DND-41 (cell line): ENCODE results near the gene KCNJ6.

Experiments used
- ATAC-seq: fragments of 200-7000 bp; cut with Tn5 transposase; 3 replicates; pipeline ENCODE4 v1.9.1; 2021; ENCODE audit warnings: low read depth; ENCODE audit not compliant: insufficient read depth
- DNase-seq: peaks from one replicate; pipeline ENCODE4 v3.0.0-alpha.2; 2020
- H2AFZ ChIP-seq: 2 replicates; pipeline ENCODE4 v1.6.0; 2012; ENCODE audit warnings: low read depth, low read length
- H3K27ac ChIP-seq: 2 replicates; pipeline ENCODE4 v1.5.1; 2012; ENCODE audit warnings: low read length, inconsistent platforms
- H3K27me3 ChIP-seq: fragments of 200-600 bp; sonication (generic); 2 replicates; pipeline ENCODE4 v1.6.0; 2012; ENCODE audit warnings: low read length, mild to moderate bottlenecking, inconsistent platforms; ENCODE audit not compliant: insufficient read depth, poor library complexity
- H3K36me3 ChIP-seq: 2 replicates; pipeline ENCODE4 v1.5.1; 2012; ENCODE audit warnings: low read length, inconsistent platforms; ENCODE audit not compliant: insufficient read depth
- H3K4me1 ChIP-seq: 2 replicates; pipeline ENCODE4 v1.5.1; 2012; ENCODE audit warnings: mild to moderate bottlenecking, low read length; ENCODE audit not compliant: insufficient read depth
- H3K4me2 ChIP-seq: 2 replicates; pipeline ENCODE4 v1.6.0; 2012; ENCODE audit warnings: mild to moderate bottlenecking, moderate library complexity, low read length, inconsistent platforms; ENCODE audit not compliant: insufficient read depth
- H3K4me3 ChIP-seq, 2 experiments: fragments of 200-600 bp in 1 of 2; shearing (Covaris generic) in 1 of 2; 2 replicates each; pipeline ENCODE4 v1.5.1; 2012 to 2016; ENCODE audit warnings: inconsistent platforms in 2 of 2, low read length in 2 of 2, mild to moderate bottlenecking in 2 of 2, low read depth in 1 of 2, moderate library complexity in 1 of 2
- H3K79me2 ChIP-seq: 2 replicates; pipeline ENCODE4 v1.6.0; 2012; ENCODE audit warnings: low read length, inconsistent platforms; ENCODE audit not compliant: insufficient read depth
- H3K9ac ChIP-seq: 2 replicates; pipeline ENCODE4 v1.6.0; 2012; ENCODE audit warnings: low read depth, mild to moderate bottlenecking, inconsistent platforms, low read length, moderate library complexity
- H3K9me3 ChIP-seq: 2 replicates; pipeline ENCODE4 v1.5.1; 2012; ENCODE audit warnings: low read length, moderate library complexity, mild to moderate bottlenecking, inconsistent platforms; ENCODE audit not compliant: insufficient read depth, severe bottlenecking
- H4K20me1 ChIP-seq: 2 replicates; pipeline ENCODE4 v1.6.0; 2012; ENCODE audit warnings: low read length; ENCODE audit not compliant: insufficient read depth
- EZH2 ChIP-seq: IDR thresholded peaks from 3 replicates; pipeline ENCODE4 v1.6.1; 2012; ENCODE audit warnings: borderline replicate concordance, low read depth, mild to moderate bottlenecking, moderate library complexity, low read length, inconsistent platforms; ENCODE audit not compliant: severe bottlenecking
- TF ChIP-seq, protein P1 (sequence below): IDR thresholded peaks from 2 replicates; pipeline ENCODE4 v1.5.1; 2012; ENCODE audit warnings: borderline replicate concordance, low read length, moderate library complexity, mild to moderate bottlenecking; ENCODE audit not compliant: poor library complexity, severe bottlenecking; ENCODE audit errors: extremely low read depth

Gene KCNJ6

DNA sequence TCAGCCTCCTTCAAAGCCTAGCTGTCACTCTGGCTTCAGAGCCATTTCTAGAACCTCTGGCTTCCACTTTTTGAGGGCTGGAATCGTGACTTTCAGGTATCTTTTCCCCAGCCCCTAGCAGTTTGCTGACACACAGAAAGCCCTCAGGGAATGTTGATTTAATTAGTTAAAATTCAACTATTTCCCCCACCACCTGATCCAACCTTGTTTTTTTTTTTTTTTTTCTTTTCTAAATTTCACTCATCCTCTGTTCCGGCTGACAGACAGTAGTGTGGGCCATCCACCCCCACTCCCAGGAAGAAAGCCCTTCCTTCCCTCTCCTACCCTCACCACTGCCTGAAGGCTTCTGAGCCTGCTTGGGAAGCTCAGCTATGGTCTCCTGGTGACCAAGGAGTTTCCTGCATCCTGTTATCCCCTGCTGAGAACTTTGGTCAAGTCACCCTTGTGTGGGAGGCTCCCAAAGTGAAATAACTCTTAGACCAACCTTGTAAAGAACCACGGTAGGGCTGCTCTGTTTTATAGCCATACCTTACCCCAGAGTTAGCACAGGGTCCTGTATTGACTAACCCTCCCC lies 29.4 kb downstream of the KCNJ6 start:
- no peaks in the 10 kb centered on the region for H3K79me2 ChIP-seq
- no peaks in the 10 kb centered on the region for H3K4me1 ChIP-seq
- H3K4me3 ChIP-seq: no peak overlapping the region
- no peak for DNase-seq
- H3K9me3 ChIP-seq: no peaks in the 10 kb centered on the region
- H4K20me1 ChIP-seq: no peaks in the 10 kb centered on the region; the same call in 1 of the 2 replicates
- peaks cover 5% of the 10 kb centered on the region for H3K27me3 ChIP-seq
- no peak for ATAC-seq
- no peak for TF ChIP-seq EZH2
- TF ChIP-seq, protein P1, sequence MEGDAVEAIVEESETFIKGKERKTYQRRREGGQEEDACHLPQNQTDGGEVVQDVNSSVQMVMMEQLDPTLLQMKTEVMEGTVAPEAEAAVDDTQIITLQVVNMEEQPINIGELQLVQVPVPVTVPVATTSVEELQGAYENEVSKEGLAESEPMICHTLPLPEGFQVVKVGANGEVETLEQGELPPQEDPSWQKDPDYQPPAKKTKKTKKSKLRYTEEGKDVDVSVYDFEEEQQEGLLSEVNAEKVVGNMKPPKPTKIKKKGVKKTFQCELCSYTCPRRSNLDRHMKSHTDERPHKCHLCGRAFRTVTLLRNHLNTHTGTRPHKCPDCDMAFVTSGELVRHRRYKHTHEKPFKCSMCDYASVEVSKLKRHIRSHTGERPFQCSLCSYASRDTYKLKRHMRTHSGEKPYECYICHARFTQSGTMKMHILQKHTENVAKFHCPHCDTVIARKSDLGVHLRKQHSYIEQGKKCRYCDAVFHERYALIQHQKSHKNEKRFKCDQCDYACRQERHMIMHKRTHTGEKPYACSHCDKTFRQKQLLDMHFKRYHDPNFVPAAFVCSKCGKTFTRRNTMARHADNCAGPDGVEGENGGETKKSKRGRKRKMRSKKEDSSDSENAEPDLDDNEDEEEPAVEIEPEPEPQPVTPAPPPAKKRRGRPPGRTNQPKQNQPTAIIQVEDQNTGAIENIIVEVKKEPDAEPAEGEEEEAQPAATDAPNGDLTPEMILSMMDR: no peak
- no peak overlapping the region for H3K27ac ChIP-seq
- H2AFZ ChIP-seq: no peak overlapping the region
- no peaks in the 10 kb centered on the region for H3K36me3 ChIP-seq
- H3K4me2 ChIP-seq: no peak overlapping the region
- H3K9ac ChIP-seq: no peak overlapping the region

DNA sequence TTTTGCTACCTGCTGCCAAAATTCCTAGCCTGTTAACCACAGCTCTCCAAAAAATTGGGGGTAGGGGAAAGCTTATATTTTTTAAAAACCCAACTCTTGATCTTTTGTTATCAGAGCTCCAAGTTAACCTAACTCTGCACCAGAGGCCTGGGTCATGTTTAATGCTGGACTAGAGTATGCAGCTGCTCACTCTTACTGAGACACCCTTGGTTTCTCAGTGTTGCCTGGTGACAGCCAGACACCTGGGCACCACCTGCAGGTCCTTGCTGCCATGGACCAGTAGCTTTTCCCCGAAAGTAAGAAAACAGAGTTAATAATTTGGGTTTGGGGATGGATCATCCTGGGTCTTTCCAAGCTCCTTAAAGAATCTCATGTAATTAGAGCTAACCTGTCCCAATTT lies 30.1 kb downstream of the KCNJ6 start:
- Histone ChIP-seq H3K36me3 (no peaks in the 10 kb centered on the region), H4K20me1 (no peaks in the 10 kb centered on the region; the same call in 1 of the 2 replicates), H3K79me2 (no peaks in the 10 kb centered on the region), H2AFZ (no peak overlapping the region), H3K27me3 (peaks cover 5% of the 10 kb centered on the region), H3K4me2 (no peak overlapping the region), H3K27ac (no peak overlapping the region), H3K9me3 (no peaks in the 10 kb centered on the region), H3K9ac (no peak overlapping the region), H3K4me1 (no peaks in the 10 kb centered on the region), H3K4me3 (no peak overlapping the region)
- DNase-seq (no peak), ATAC-seq (no peak)
- TF ChIP-seq, protein P1: no peak
- no peak for TF ChIP-seq EZH2

DNA sequence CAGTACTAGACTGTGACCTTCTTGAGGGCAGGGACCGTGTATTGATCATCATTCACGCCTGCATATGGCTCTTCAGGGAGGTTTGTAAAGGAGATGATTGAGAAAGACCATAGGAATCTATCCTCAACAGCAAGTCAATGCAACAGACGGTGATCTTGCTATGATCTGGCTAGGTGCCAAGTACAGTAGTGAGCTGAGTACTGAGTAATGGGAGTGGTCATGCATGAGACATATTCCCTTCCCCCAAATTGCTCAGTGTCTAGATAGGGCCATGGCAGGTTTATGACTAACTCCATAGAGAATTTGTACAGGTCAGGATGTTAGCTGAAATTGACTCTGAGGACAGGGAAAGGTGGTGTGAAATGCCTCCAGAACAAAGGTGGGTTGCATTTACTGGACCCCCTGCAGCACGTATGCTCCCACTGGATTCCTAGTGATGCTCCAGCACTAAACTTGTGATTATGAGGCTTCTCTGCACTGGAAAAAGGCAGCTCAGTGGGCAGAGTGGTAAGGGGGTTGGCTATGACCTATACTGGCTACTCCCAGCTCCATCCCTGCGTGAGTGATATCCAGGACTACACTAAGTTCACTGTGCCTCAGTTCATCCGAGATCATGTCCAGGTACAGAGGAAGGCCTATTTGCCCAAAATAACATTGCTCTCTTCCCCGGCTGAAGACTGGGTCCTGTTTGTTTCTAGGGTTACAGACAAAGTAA lies 37.2 kb downstream of the KCNJ6 start:
- H3K36me3 ChIP-seq: no peaks in the 10 kb centered on the region
- no peaks in the 10 kb centered on the region for H4K20me1 ChIP-seq
- TF ChIP-seq, protein P1: no peak
- TF ChIP-seq EZH2: no peak
- no peak overlapping the region for H3K4me3 ChIP-seq
- H3K27me3 ChIP-seq: peaks cover 17% of the 10 kb centered on the region
- no peak for DNase-seq
- H3K4me2 ChIP-seq: no peak overlapping the region
- H2AFZ ChIP-seq: no peak overlapping the region
- H3K9me3 ChIP-seq: no peaks in the 10 kb centered on the region
- ATAC-seq: no peak
- H3K27ac ChIP-seq: no peak overlapping the region
- no peak overlapping the region for H3K9ac ChIP-seq
- no peaks in the 10 kb centered on the region for H3K79me2 ChIP-seq
- H3K4me1 ChIP-seq: no peaks in the 10 kb centered on the region
